Measurements from ENCODE around the gene LRP11. TPM values are rescaled to one million over a fixed set of nuclear protein-coding genes. Genes with fewer than 3 reads are reported as not detected.

LRP11 gene
- total RNA-seq, 2 experiments from 2014 or later = 1.5 TPM

DNA sequence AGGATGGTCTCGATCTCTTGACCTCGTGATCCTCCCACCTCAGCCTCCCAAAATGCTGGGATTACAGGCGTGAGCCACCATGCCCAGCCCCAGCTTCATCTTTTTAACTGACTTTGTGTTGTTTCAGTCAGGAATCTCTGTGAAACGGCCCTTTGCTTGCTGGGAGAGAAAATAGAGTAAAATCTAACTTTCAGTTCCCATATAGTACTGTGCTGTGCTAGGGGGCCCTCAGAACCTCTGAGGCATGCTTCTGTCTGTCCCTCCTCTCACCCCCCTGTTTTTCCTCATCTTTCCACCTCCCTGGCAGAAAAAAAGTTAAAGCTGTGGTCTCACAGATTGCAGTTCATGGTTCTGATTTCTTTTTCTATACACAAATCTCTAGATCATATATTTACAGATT lies 48.4 kb downstream of the LRP11 start:
- no peak overlapping the region for H2AFZ ChIP-seq (ENCODE audit: low read length)
- BruUV-seq (replicated peaks) = no TSS peak
- H3K4me2 ChIP-seq (ENCODE audit: low read length) = no peak overlapping the region
- CTCF ChIA-PET (ENCODE audit: unreplicated experiment) = interaction anchor here (0.8 kb wide), 1 partner anchor 11 kb away, joined by 3 read pairs; no protein-coding TSS in a partner anchor
- peaks cover 36% of the 10 kb centered on the region for H3K36me3 ChIP-seq (ENCODE audit: insufficient read depth, low read length)
- H3K79me2 ChIP-seq (ENCODE audit: insufficient read depth, low read depth, low read length) = no peaks in the 10 kb centered on the region
- no peak for DNase-seq (ENCODE audit: low spot score)
- H3K9me3 ChIP-seq (ENCODE audit: low read length) = no peaks in the 10 kb centered on the region
- no peaks in the 10 kb centered on the region for H3K9me2 ChIP-seq (ENCODE audit: insufficient read depth, low read length)
- no peak overlapping the region for H3K27ac ChIP-seq (ENCODE audit: low read depth, low read length, poor library complexity, severe bottlenecking)
- POLR2A ChIA-PET = interaction anchor here (0.6 to 0.9 kb wide), 5 partner anchors 12 to 1111 kb away, joined by 3 to 5 read pairs (median 3); no protein-coding TSS in a partner anchor
- H3K4me1 ChIP-seq (ENCODE audit: insufficient read depth, low read length, poor library complexity, severe bottlenecking) = no peaks in the 10 kb centered on the region
- intact Hi-C loops (cut with micrococcal nuclease; ENCODE audit: unreplicated experiment) = no loop called here
- H3K4me3 ChIP-seq (ENCODE audit: low read depth, low read length, poor library complexity, severe bottlenecking) = no peak overlapping the region
- H4K20me1 ChIP-seq (ENCODE audit: insufficient read depth, low read length) = no peaks in the 10 kb centered on the region
- no peak for TF ChIP-seq EZH2phosphoT487 (IDR thresholded peaks at IDR 0.05; ENCODE audit: borderline replicate concordance, low read depth, low read length)
- TF ChIP-seq, protein P1, sequence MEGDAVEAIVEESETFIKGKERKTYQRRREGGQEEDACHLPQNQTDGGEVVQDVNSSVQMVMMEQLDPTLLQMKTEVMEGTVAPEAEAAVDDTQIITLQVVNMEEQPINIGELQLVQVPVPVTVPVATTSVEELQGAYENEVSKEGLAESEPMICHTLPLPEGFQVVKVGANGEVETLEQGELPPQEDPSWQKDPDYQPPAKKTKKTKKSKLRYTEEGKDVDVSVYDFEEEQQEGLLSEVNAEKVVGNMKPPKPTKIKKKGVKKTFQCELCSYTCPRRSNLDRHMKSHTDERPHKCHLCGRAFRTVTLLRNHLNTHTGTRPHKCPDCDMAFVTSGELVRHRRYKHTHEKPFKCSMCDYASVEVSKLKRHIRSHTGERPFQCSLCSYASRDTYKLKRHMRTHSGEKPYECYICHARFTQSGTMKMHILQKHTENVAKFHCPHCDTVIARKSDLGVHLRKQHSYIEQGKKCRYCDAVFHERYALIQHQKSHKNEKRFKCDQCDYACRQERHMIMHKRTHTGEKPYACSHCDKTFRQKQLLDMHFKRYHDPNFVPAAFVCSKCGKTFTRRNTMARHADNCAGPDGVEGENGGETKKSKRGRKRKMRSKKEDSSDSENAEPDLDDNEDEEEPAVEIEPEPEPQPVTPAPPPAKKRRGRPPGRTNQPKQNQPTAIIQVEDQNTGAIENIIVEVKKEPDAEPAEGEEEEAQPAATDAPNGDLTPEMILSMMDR (conservative IDR thresholded peaks at IDR 0.05; ENCODE audit: low read length) = no peak

DNA sequence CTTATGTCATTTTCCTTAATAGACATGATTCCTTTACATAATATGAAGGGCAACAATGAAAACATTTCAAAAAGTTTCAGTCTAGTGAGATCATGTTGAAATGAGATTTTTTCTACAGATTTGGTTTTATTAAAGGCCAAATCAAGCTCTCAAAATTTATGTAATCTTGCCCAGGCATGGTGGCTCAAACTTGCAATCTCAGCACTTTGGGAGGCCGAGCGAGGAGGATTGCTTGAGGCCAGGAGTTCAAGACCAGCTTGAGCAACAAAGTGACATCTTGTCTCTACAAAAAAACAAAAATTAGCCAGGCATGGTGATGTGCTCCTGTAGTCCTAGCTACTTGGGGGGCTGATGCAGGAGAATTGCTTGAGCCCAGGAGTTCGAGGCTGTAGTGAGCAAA lies 50.8 kb downstream of the LRP11 start:
- no peak for DNase-seq (ENCODE audit: low spot score)
- Histone ChIP-seq H3K9me2 (ENCODE audit: insufficient read depth, low read length) (no peaks in the 10 kb centered on the region), H3K4me3 (ENCODE audit: low read depth, low read length, poor library complexity, severe bottlenecking) (no peak overlapping the region), H3K27ac (ENCODE audit: low read depth, low read length, poor library complexity, severe bottlenecking) (no peak overlapping the region), H3K9me3 (ENCODE audit: low read length) (no peaks in the 10 kb centered on the region), H3K36me3 (ENCODE audit: insufficient read depth, low read length) (peaks cover 51% of the 10 kb centered on the region), H2AFZ (ENCODE audit: low read length) (no peak overlapping the region), H3K79me2 (ENCODE audit: insufficient read depth, low read depth, low read length) (no peaks in the 10 kb centered on the region), H3K4me1 (ENCODE audit: insufficient read depth, low read length, poor library complexity, severe bottlenecking) (no peaks in the 10 kb centered on the region), H3K4me2 (ENCODE audit: low read length) (no peak overlapping the region), H4K20me1 (ENCODE audit: insufficient read depth, low read length) (no peaks in the 10 kb centered on the region)
- ChIA-PET CTCF (ENCODE audit: unreplicated experiment) (no interaction called here), POLR2A (interaction anchor here (0.6 to 1.3 kb wide), 3 partner anchors 9 to 779 kb away, joined by 3 to 6 read pairs (median 3); no protein-coding TSS in a partner anchor)
- TF ChIP-seq EZH2phosphoT487 (IDR thresholded peaks at IDR 0.05; ENCODE audit: borderline replicate concordance, low read depth, low read length) = no peak
- TF ChIP-seq, protein P1 (conservative IDR thresholded peaks at IDR 0.05; ENCODE audit: low read length) = no peak
- no TSS peak for BruUV-seq (replicated peaks)
- intact Hi-C loops (cut with micrococcal nuclease; ENCODE audit: unreplicated experiment) = no loop called here

DNA sequence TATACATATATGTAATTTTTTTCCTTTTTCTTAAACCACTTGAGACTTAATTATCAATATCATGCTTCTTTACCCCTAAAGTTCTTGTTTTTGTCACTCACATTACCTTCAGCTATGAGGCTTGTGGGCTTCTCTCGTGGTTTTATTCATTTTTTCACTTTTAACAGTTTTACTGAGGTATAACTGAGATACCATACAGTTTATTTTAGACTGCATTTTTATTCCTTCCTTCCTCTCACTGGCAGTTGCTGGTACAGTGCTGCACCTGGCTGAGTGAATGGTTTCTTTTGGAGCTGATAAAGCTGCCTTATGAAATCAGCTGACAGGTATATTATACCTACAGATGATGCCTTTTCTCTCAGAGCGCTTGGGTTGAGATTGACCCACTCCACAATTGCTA lies 54.4 kb downstream of the LRP11 start:
- H3K9me2 ChIP-seq (ENCODE audit: insufficient read depth, low read length) = no peaks in the 10 kb centered on the region
- CTCF ChIA-PET (ENCODE audit: unreplicated experiment) = interaction anchor here (1.7 kb wide), 1 partner anchor 12 kb away, joined by 4 read pairs; no protein-coding TSS in a partner anchor
- H3K4me1 ChIP-seq (ENCODE audit: insufficient read depth, low read length, poor library complexity, severe bottlenecking) = no peaks in the 10 kb centered on the region
- POLR2A ChIA-PET = interaction anchor here (0.5 to 1.3 kb wide), 6 partner anchors 13 to 1116 kb away, joined by 3 to 6 read pairs (median 4); partner anchors contain the start of gene PCMT1
- H4K20me1 ChIP-seq (ENCODE audit: insufficient read depth, low read length) = no peaks in the 10 kb centered on the region
- no peak overlapping the region for H3K4me2 ChIP-seq (ENCODE audit: low read length)
- H3K79me2 ChIP-seq (ENCODE audit: insufficient read depth, low read depth, low read length) = no peaks in the 10 kb centered on the region
- no TSS peak for BruUV-seq (replicated peaks)
- intact Hi-C loops (cut with micrococcal nuclease; ENCODE audit: unreplicated experiment) = no loop called here
- DNase-seq (ENCODE audit: low spot score) = no peak
- H3K9me3 ChIP-seq (ENCODE audit: low read length) = no peaks in the 10 kb centered on the region
- no peak overlapping the region for H3K27ac ChIP-seq (ENCODE audit: low read depth, low read length, poor library complexity, severe bottlenecking)
- H3K4me3 ChIP-seq (ENCODE audit: low read depth, low read length, poor library complexity, severe bottlenecking) = no peak overlapping the region
- peaks cover 71% of the 10 kb centered on the region for H3K36me3 ChIP-seq (ENCODE audit: insufficient read depth, low read length)
- TF ChIP-seq EZH2phosphoT487 (IDR thresholded peaks at IDR 0.05; ENCODE audit: borderline replicate concordance, low read depth, low read length) = no peak
- TF ChIP-seq, protein P1 (conservative IDR thresholded peaks at IDR 0.05; ENCODE audit: low read length) = no peak
- no peak overlapping the region for H2AFZ ChIP-seq (ENCODE audit: low read length)

All from OCI-LY7 (cell line).